ENCODE data around the gene CCDC57.
A peak's percentile ranks its signal among the peaks of the same experiment; 100 is the strongest.

CCDC57 gene

DNA sequence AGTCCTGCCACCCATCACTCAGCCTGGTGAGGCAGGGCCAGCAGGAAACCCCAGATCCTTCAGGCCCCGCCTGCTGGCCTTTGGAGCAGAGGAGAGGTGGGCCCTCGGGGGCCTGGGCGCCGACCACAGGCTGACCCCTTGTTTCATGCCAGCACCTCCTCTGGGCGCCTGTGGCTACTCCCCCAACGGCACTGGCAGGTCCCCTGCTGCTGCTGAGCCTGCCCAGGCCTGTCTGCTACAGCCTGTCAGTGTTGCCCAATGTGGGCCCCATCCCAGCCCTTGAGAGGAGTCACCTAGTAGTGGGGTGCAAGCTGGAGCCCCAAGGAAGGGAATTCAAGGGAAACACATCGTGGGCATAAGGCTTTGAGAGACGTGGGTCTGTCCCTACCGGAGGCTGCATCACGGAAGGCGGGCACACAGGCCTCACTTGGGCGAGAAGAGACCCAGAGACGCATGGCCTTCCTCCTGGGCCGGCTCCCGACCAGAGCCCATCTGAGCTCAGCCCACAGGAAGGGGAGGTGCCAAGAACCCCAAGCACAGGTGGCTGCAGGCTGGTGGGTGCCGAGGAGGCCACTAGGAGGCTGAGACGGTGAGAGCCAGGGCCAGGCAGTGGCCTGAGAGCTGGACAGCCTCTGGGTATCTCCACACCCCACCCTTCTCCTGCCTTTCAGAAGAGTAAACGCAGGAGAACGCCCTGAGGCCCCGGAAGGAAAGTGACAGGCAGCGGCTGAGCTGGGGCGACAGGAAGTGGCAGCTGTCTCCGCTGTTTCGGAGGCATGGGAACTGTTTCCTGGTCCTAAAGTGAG lies 106.6 kb downstream of the CCDC57 start:
- DNase-seq: peak; percentile 86
- peak overlapping the region; percentile 75 for H2AFZ ChIP-seq (ENCODE audit: low read length)
- H4K20me1 ChIP-seq (ENCODE audit: insufficient read depth, low read length): no peaks in the 10 kb centered on the region
- peak overlapping the region; percentile 71 for H3K4me2 ChIP-seq (ENCODE audit: low read depth, low read length)
- H3F3A ChIP-seq (ENCODE audit: insufficient read depth, low read length): peaks cover 6% of the 10 kb centered on the region; the same call in 1 of the 2 replicates
- H3K27me3 ChIP-seq (replicated peaks; ENCODE audit: insufficient read depth, low read length): no peaks in the 10 kb centered on the region
- H3K36me3 ChIP-seq (replicated peaks; ENCODE audit: insufficient read depth, low read length): no peaks in the 10 kb centered on the region
- peaks cover 12% of the 10 kb centered on the region for H3K4me1 ChIP-seq (ENCODE audit: low read length)
- no peaks in the 10 kb centered on the region for H3K9me2 ChIP-seq (replicated peaks; ENCODE audit: insufficient read depth, low read length)
- H3K9ac ChIP-seq (ENCODE audit: low read length): peak overlapping the region; percentile 76
- peaks cover 15% of the 10 kb centered on the region for H3K79me2 ChIP-seq (ENCODE audit: low read length)
- no peaks in the 10 kb centered on the region for H3K9me3 ChIP-seq (replicated peaks; ENCODE audit: insufficient read depth, low read length)
- peak overlapping the region; percentile 63; the same call in 1 of the 2 replicates for H3K27ac ChIP-seq (ENCODE audit: low read length)
- H3K4me3 ChIP-seq (ENCODE audit: low read length): peak overlapping the region; percentile 69
- TF ChIP-seq, protein P1, sequence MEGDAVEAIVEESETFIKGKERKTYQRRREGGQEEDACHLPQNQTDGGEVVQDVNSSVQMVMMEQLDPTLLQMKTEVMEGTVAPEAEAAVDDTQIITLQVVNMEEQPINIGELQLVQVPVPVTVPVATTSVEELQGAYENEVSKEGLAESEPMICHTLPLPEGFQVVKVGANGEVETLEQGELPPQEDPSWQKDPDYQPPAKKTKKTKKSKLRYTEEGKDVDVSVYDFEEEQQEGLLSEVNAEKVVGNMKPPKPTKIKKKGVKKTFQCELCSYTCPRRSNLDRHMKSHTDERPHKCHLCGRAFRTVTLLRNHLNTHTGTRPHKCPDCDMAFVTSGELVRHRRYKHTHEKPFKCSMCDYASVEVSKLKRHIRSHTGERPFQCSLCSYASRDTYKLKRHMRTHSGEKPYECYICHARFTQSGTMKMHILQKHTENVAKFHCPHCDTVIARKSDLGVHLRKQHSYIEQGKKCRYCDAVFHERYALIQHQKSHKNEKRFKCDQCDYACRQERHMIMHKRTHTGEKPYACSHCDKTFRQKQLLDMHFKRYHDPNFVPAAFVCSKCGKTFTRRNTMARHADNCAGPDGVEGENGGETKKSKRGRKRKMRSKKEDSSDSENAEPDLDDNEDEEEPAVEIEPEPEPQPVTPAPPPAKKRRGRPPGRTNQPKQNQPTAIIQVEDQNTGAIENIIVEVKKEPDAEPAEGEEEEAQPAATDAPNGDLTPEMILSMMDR (IDR thresholded peaks at IDR 0.05; ENCODE audit: low read length): peak; percentile 66
- no peak for TF ChIP-seq EZH2 (optimal IDR thresholded peaks at IDR 0.05; ENCODE audit: low read depth, low read length)

DNA sequence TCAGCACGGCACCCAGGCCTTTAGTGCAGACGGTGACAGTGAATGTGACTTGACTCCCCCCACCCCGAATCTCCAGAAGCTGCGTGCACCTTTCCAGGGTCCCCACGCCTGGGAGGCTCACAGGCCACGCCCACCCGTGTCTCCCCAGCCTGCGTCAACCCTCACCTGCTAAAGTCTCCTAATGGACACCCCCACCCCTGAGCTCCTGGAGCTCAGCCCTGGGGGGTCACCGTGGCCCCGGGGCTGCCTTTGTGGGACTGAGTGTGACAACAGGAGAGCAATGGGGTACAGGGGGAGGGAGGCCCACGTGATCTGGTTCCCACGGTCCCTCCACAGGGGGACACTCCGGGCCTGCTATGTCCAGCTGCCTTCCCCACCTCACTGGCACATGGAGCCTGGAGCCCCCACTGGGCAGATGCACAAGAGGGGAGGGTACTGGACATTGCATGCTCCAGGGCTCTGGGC lies 107.2 kb downstream of the CCDC57 start:
- Histone ChIP-seq H3K27me3 (replicated peaks; ENCODE audit: insufficient read depth, low read length) (no peaks in the 10 kb centered on the region), H3K9me2 (replicated peaks; ENCODE audit: insufficient read depth, low read length) (no peaks in the 10 kb centered on the region), H3K36me3 (replicated peaks; ENCODE audit: insufficient read depth, low read length) (no peaks in the 10 kb centered on the region), H3K4me1 (ENCODE audit: low read length) (peaks cover 12% of the 10 kb centered on the region), H3K4me3 (ENCODE audit: low read length) (peak overlapping the region; percentile 69), H2AFZ (ENCODE audit: low read length) (peak overlapping the region; percentile 75; the same call in 1 of the 2 replicates), H3K79me2 (ENCODE audit: low read length) (peaks cover 15% of the 10 kb centered on the region), H3K9me3 (replicated peaks; ENCODE audit: insufficient read depth, low read length) (no peaks in the 10 kb centered on the region), H4K20me1 (ENCODE audit: insufficient read depth, low read length) (no peaks in the 10 kb centered on the region), H3K9ac (ENCODE audit: low read length) (peak overlapping the region; percentile 76), H3F3A (ENCODE audit: insufficient read depth, low read length) (peaks cover 6% of the 10 kb centered on the region; the same call in 1 of the 2 replicates), H3K4me2 (ENCODE audit: low read depth, low read length) (peak overlapping the region; percentile 71), H3K27ac (ENCODE audit: low read length) (peak overlapping the region; percentile 63; the same call in 1 of the 2 replicates)
- DNase-seq: no peak
- TF ChIP-seq EZH2 (optimal IDR thresholded peaks at IDR 0.05; ENCODE audit: low read depth, low read length): no peak
- TF ChIP-seq, protein P1 (IDR thresholded peaks at IDR 0.05; ENCODE audit: low read length): no peak

DNA sequence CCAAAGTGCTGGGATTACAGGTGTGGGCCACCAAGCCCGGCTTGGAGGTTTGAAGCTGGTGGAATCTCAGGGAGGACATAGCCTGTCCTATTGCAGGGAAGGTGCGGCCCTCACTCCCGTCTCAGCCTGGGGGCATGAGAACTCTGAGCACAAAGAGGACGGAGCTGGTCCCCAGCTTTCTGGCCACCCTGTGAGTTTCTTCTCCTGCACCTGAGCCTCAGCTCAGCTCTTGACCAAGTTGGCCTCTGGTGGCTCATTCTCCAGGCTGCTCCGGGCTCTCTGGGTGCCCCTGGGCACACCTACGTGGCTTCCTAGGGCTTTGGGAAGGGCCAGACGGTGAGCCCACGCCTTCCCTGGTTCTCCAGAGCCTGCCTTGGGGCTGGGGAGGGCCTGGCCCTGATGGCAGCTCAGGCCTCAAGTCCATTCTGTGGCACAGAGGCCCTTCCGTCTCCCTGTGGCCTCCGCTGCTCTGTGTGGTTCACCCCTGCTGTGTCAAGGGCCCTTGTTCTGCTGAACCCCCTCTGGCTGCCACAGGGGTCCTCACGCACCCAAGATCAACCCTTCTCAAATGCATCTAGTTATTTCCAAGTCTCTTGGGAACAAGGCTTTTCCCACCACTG lies 107.7 kb downstream of the CCDC57 start:
- no peak for DNase-seq
- Histone ChIP-seq H3K36me3 (replicated peaks; ENCODE audit: insufficient read depth, low read length) (no peaks in the 10 kb centered on the region), H2AFZ (ENCODE audit: low read length) (no peak overlapping the region), H3K27ac (ENCODE audit: low read length) (no peak overlapping the region), H3K9me3 (replicated peaks; ENCODE audit: insufficient read depth, low read length) (no peaks in the 10 kb centered on the region), H3K4me2 (ENCODE audit: low read depth, low read length) (peak overlapping the region; percentile 71; the same call in 1 of the 2 replicates), H3K4me1 (ENCODE audit: low read length) (peaks cover 12% of the 10 kb centered on the region), H3K9ac (ENCODE audit: low read length) (peak overlapping the region; percentile 76; the same call in 1 of the 2 replicates), H3F3A (ENCODE audit: insufficient read depth, low read length) (peaks cover 6% of the 10 kb centered on the region; the same call in 1 of the 2 replicates), H4K20me1 (ENCODE audit: insufficient read depth, low read length) (no peaks in the 10 kb centered on the region), H3K79me2 (ENCODE audit: low read length) (peaks cover 15% of the 10 kb centered on the region), H3K27me3 (replicated peaks; ENCODE audit: insufficient read depth, low read length) (no peaks in the 10 kb centered on the region), H3K9me2 (replicated peaks; ENCODE audit: insufficient read depth, low read length) (no peaks in the 10 kb centered on the region), H3K4me3 (ENCODE audit: low read length) (peak overlapping the region; percentile 69)
- TF ChIP-seq, protein P1 (IDR thresholded peaks at IDR 0.05; ENCODE audit: low read length): no peak
- no peak for TF ChIP-seq EZH2phosphoT487 (IDR thresholded peaks at IDR 0.05; ENCODE audit: low read length)

Measured in MM.1S (cell line).